NCI-H1694 (cell line): Measurements from ENCODE around the gene C17orf100.
"Not testable (repeated sequence)": the region's sequence is repeated elsewhere in the genome, so short reads cannot be mapped to it uniquely, and the experiment has no call there.

ENCODE experiments used
- DNase-seq: peaks from one replicate; lab custom pipeline; 2025; lab: John Stamatoyannopoulos, UW

The C17orf100 gene

DNA sequence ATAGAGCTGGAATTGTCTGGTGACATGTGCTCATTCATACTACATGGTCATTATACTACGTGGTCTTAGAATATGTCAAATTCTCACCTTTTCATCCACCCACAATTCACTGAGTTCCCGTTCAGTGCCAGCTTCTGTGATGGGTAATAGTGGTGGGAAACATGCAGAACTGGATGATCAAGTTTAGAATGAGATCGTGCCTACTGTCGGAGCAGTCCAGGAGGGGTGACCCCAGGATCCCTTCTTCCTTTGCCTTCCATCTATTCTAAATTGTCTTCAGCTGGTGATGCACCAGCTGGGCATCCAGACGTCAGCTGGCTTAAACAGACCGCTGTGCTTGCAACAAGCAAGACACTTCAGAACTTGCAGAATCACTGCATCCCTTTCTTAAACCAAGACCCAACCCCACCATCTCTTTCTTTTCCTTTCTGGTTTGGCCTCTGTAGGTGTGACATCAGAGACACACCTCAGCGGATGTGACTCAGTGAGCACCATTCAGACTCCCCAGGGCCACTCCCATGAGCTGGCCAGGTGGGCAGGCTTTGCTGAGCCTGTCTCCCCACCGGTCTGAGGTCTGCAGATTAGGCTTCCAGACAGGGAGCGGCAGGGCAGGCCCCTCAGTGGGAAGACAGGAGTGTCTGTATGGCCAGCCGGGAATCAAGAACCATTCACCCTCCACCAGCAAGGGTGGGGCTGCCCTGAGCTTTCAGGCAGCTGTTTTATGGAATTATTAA, 18.1 kb downstream of the C17orf100 start:
- no peak for DNase-seq

DNA sequence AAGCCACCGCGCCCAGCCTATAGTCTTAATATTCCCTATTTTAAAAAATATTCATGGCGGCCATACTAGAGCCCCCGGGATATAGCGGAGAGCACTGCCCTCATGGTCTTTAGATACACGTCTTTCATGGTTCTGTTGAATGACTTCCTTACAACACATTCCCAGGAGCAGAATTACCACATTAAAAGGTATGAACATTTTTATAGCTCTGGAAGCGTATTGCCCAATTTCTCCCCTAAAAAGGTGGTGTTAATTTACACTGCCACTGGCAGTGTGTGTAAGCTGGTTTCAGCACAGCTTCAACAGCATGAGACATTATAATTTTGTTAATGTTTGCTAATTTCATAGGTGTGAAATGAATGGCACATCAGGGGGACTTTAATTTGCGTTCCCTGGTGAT, 19.0 kb downstream of the C17orf100 start:
- DNase-seq: no peak

DNA sequence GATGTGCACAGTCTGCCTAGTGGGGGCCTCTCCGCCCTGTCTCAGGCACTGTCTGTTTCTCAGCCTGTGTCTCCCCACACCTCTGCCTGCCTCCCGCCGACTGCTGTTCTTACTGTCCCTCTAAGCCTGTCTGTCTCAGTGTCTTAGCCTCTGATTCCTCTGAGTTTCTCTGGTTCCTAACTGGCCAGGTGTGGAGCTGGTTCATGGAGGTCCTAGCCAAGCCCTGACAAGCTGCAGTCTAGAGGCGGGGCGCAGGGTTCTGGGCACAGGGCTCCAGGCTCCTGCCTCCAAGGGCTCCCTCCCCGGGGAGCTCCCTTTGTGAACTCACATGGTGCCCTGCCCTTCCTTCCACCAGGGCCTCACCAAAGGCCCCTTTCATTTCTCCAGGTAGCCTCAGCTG, 19.4 kb downstream of the C17orf100 start:
- DNase-seq: no peak

DNA sequence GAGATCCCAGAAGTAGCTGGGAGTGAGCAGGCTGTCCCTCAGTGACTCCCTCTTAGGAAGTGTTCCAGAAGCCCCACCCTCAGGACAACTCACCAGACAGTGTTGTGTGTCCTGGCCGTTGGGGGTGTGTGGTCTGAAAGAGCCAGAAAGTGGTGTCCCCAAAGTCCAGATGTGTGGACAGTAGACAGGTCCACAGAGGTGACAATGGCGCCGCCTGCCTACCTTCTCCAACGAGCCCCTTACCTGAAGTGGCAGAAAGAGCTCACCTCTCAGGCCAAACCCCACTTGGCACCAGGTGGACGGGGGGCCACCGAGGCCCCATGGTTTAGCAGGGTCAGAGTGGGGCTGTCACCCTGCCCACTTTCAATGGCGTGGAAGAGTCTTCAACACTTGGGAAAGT, 19.9 kb downstream of the C17orf100 start:
- no peak for DNase-seq

DNA sequence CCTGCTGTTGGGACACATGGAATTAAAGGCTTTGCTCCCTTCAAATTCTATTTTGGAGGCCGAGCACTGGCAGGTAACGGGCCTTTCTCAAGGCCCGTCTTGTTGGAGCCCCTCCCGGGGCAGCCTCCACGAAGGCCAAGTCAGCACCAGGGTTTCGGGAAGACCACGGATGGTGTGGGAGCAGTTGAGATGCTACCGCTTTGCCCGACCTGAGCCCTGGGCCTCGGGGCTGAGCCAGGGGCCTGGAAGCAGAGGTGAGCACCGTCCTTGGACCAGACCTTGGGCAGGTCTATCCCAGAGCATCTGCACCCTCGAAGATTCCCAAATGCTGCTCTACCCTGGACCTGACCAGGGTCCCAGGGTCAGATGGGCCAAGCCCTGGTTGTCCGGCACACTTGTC, 23.0 kb downstream of the C17orf100 start:
- no peak for DNase-seq

DNA sequence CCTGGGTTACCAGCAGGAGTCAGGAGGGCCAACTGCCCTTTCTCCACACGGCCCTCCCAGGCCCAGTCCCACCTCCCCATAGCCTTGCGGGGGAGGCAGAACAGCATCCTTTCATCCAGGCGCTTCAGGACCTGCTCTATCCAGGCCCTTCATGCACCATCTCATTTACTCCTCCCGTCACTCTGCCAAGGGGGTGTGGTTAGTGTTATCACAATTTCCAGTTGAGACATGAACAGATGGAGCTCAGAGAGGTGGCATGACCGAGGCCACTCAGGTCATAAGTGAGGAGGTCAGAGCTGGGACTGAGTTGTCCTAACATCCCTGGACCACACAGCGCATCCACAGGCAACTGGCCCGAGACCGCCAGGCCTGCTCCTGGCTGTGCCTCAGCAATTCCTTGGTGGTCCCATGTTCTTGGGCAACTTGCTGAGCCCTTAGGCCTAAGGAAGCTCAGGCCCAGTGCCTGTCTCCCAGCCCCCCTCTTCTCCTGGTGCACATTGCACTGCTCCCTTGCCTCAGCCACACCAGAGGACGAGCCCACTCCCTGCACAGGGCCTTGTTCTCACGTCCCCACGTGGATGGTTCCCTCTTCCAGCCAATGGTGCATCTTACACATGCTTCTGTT, 23.8 kb downstream of the C17orf100 start:
- DNase-seq: no peak

DNA sequence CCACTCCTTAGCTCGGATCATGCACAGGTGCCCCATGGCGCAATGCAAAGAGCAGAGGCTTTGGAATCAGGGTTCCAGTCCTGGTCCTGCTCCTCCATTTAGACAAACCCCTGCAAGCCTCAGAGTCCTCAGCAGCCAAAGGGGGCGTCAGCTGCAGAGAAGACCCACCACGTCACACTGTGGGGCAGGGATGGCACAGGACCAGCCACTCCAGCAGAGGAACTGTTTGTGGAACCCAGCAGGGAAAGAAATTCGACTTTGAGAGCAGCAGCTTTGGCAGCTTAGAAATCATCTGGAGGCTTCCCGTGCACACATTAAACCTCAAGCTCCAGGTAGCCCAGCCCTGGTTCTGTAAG, 25.2 kb downstream of the C17orf100 start:
- DNase-seq: no peak

DNA sequence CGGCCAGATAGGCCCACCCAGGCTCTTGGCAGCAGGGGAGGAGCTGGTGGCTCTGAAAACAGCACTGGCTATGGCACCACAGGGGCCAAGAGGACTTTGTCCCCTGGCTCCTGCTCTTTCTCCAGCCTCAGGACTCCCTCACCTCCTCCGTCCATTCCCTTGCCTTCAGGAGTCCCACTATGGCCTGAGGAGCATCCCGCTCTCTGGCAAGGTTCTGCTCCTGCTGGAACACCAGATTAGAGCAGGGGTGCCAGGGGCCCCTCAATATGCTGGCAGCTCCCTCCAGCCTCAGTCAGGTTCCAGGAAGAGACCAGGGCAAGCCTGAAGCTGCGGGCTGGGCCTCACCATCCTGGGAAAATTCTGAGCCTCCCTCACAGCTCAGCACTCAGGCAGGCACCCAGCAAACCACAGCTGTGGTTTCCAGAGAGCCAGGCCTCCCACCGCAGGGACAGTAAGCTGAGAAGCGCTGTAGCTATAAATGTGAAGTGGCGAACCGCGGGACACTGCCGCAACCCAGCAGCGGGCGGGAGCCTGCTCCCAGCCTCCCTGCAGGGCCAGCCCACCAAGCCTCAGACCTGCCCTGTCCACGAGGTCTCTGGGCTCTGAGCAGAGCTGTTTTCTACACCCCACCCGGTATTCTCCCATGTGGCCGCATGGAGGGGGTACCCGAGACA, 25.7 kb downstream of the C17orf100 start:
- DNase-seq: no peak

DNA sequence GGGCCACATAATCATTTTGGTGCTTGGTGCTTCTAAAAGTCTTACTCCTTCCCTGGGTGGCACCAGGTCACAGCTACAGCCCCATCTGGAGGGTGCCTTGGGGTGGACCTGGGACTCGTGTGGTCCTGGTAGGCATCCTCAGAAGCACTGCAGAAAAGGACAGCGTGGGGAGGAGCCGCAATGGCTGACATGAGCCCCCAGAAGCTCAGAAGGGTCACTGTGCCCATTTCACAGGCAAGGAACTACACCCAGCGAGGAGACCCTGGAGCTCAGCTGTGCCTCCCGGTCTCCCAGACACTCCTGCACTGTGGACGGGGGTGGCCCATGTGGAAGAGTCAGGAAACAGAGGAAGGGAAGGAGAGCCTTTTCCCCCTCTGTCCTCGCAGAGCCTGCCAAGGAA, 26.4 kb downstream of the C17orf100 start:
- DNase-seq: no peak

DNA sequence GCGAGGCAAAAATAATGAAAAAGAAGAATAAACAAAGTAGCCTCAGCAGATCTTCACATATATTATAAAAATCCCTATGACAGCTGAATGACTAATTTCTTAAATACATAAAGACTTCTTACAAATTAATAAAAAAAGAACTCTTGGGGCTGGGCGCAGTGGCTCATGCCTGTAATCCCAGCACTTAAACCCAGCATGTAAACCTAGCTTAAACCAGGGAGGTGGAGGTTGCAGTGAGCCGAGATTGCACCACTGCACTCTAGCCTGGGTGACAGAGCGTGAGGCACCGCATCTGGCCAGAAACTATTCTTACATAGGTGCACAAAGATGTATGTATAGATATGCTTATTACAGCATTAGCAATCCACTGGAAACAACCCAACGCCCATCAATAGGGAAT, 27.7 kb downstream of the C17orf100 start:
- DNase-seq: no peak

DNA sequence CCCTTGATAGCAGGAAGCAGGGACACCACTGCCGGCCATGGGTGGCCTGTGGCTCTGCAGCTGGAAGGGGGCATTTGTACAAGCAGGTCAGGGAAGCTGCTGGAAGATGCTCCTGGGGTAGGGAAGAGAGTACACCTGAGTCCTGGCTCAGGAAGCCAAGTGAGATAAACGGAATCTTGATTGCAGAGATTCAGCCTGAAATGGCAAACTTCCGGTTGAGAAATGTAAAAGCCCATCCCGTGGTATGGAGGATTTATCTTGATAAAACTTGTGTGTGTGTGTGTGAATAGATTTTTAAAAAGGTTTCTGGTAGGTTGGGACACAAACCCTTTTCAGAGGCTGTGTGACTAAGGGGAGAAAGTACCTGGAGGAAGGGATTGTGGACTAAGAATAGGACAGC, 29.6 kb downstream of the C17orf100 start:
- no peak for DNase-seq

DNA sequence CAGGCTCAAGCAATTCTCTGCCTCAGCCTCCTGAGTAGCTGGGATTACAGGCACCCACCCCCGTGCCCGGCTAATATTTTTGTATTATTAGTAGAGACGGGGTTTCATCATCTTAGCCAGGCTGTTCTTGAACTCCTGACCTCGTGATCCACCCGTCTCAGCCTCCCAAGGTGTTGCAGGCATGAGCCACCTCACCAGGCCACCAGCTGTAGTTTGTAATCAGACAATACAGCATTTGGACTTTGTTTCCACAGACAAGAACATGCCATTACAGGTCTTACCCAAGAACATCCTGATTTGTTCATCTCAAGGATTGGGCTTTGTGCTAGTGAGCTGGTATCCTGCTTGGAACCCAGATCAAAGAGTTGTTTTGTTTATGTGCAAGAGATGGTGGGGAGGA, 30.1 kb downstream of the C17orf100 start:
- DNase-seq: no peak

DNA sequence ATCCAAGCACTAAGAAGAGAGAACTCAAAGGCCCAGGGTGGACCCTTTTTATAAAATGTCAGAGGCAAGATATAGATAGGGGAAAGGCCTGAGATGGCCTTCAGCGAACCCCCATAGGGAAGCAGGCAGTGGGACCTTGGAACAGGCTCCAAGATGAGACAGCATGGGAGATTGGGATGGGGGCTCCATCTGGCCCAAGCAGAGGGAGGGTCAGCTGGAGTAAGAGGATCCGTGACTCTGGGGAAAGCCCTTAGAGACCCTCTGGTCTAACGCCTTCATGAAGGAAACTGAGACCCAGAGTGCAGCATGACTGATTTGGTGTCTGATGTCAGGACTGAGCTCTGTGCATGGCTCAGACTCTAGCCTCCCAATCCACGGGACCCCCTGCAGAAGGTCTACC, 30.8 kb downstream of the C17orf100 start:
- DNase-seq: no peak

DNA sequence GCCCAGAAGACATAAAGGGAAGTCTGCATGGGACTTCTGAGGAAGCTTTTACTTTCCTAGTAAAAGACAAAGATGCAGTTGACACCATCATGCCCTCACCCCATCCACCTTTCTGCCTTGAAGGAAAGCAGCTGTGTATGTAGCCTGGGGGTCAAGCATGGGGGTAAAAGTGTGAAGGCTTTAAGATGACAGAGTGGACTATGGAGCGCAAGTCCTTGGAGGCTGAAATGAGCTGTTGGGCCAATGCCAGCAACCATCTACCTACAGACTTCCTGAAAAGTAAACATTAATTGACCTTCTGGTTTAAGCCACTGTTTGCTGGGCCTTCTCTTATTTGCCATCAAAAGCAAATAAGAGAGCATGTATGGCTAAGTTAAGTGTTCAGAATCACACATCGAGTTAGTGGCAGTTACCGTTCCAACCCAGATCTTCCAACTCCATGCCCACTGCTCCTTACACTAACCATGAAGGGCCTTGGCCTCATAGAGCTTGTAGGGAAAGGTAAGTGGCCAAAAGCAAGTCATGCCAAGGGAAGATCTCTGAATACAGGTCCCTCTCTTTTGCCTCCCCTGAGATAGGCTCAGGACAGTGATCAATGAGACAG, 31.6 kb downstream of the C17orf100 start:
- no peak for DNase-seq

DNA sequence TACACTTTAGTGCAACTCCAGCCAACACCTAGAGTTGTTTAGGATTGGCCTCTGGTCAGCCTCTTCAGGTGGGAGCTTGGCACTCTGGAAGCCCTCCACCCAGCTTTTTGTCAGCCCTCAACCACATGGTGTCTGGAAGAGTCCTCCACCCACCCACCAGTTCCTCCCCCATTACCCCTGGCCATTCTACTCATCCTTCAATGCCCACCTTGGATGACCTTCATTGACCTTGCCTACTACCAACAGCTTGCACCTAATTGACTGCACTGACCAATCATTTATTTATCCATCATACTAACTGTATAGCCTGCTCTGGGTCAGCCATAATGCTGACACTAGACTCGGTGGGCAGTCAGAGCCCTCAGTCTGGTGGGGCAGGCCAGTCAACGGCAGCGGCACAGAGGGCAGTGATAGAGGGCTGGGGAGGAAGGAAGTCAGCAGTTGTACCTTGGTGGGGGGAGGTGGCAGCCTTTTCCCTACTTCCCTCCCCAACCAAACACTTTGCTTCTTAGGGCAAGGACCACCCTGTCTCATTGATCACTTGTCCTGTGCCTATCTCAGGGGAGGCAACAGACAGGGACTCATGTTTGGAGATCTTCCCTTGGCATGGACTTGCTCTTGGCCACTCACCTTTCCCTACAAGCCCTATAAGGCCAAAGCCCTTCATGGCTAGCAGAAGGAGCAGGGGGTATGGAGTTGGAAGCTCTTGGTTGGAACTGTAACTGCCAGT, 32.3 kb downstream of the C17orf100 start:
- DNase-seq: no peak

DNA sequence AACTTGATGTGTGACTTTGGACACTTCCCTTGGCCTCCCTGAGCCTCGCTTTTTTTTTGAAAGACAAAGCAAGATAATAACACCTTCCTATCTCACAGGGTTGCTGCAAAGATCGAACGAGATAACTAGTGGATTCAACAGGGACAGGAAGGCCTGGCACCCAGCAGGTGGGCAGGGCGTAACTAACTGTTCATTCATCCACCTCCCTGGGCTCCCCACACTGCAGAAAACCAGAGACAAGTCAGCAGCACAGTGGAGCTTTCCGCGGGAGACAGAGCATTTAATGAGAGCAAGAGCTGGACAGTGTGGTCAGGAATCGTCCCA, 32.9 kb downstream of the C17orf100 start:
- DNase-seq: no peak

DNA sequence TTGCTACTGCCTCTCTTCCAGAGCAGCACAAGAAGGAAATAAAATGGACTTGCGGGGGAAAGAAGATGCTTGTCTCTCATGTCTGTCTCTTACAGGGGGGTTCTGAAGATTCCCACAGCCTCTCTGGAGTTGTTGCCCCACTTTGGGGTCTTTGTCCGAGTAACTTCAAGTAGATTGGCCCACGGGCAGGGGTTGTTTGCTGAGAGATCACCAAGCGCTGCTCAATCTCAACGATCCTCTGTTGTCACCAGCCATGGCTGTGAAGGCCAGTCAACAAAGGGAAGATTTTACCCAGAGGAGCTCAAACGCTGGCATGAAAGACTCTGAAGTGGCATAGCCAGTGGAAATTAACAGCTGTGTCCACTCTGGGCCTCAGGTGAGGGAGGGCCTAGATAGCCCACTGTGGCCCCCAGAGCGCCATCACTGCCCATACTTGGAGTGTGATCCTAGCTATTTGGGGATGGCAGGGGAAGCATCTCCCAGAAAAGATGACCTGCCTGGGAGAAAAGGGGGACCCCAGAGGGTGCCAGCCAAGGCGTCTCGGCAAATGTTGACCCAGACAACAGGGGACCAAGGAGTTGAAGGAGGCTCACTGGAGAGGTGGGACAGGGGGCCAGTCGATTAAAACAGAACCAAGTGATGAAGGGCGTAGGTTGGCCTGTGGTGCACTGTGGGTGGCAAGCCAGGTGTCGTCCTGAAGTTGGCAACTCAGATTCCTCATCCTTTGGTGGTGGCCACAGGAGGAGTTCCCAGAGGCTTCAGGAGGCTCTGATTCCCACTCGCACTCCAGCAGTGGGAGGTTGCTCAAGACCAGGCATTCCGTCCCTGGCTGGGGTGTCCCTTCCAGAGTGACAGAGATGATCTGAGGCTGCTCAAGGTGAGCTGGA, 33.6 kb downstream of the C17orf100 start:
- DNase-seq: no peak

DNA sequence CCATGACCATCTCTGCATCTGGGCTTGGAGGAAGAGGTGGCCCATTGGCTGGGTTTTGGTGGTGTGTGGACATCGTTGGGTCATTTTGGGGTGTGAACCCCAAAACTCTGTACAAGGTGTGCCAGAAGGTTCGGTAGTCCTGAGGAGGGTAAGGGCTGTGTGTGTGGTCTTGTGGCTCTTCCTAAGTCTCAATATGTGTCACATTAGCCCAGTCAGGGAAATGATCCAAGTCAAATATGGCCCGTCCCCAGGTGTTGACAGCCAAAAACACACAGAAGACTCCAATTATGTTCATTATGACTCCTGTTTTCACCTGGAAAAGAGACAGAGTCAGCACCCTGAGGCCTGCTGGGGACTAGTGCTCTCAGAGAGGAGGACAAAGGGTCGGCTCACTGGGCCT, 34.5 kb downstream of the C17orf100 start:
- DNase-seq: no peak

DNA sequence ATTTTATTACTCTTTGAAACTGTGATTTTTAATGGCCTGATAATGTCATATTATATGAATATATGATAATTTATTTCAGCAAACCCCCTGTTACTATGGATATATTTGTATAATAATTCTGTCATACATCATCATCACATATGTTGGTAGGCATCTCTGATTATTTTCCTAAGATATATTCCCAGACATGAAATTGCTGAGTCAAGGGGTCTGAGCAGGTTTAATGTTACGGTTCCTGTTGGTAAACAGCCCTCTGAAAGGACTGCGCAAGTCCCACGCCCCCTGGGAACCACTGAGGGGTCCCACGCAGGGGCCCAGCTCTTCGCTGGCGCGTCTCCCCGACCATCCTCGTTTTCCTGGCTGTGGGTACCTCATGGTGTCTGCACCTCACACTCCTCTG, 37.4 kb downstream of the C17orf100 start:
- DNase-seq: no peak

DNA sequence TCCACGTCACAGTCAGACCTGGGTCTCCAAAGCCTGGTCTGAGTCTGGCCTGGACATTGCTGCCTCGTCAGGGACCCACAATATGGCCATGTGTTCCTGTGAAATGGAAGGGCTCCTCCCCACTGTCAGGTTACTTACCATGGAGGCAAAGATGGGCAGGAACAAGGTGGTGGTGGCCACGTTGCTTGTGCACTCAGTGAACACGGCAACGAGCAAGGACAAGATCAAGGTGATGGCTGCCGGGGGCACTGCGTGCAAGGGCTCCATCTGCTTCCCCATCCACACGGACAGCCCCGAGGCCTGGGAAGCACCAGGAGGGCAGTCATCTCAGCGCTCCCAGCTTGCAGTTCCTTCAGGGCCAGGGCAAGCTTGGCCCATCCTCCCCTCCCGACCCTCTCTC, 39.1 kb downstream of the C17orf100 start:
- DNase-seq: no peak

DNA sequence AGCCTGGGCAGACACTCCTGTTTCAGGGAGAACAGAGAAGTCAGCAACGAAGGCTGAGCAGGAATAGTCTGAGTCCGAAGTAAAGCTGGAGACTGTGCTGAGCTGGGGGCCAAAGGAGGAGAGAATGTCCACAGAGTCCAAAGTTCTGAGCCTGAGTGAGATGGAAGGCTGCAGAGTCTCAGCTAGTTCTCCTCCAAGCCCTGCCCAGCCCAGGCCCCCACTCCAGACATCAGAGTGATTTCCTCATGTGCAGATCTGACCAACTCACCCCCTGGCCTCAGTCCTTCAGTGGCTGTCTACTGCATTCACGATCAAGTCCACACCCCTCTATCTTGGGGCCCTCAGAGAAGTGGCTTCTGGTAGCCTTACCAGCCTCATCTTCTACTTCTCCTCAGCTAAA, 40.0 kb downstream of the C17orf100 start:
- no peak for DNase-seq

DNA sequence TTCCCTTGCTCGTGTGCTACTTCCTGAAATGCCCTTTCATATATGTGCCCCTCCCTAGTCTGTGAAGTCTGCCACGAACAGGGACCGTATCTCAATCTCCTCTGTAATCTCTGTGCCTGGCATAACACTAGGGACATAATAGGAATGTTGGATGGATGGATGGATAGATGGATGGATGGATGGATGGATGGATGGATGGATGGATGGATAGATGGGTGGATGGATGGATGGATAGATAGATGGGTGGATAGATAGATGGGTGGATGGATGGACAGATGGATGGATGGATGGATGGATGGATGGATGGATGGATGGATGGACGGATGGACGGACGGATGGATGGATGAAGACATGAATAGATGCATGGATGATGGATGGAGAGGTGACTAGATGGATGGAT, 40.4 kb downstream of the C17orf100 start:
- not testable (repeated sequence) for DNase-seq
